Brain microvascular endothelial cell (primary cell): ENCODE data around the gene ZBP1.

Source experiments
- DNase-seq: peaks from one replicate; pipeline ENCODE4 v3.0.0-alpha.2; 2020
- H3K27ac ChIP-seq: fragments of 250-450 bp; sonication (Bioruptor Pico); 2 replicates; pipeline ENCODE4 v1.5.1; 2020; ENCODE audit warnings: mild to moderate bottlenecking, moderate library complexity
- H3K27me3 ChIP-seq: fragments of 250-450 bp; sonication (Bioruptor Pico); replicated peaks from 2 replicates; pipeline ENCODE4 v1.5.1; 2020; ENCODE audit warnings: mild to moderate bottlenecking
- H3K36me3 ChIP-seq: fragments of 250-450 bp; sonication (Bioruptor Pico); replicated peaks from 2 replicates; pipeline ENCODE4 v1.5.1; 2020; ENCODE audit warnings: mild to moderate bottlenecking
- H3K4me3 ChIP-seq: 2 replicates; pipeline ENCODE4 v1.5.1; 2011; ENCODE audit warnings: low read depth, mild to moderate bottlenecking, control low read depth, low read length, moderate library complexity
- CTCF ChIP-seq: IDR thresholded peaks from 2 replicates; pipeline ENCODE4 v1.5.1; 2011; ENCODE audit warnings: low read depth, mild to moderate bottlenecking, moderate library complexity, low read length, control low read depth, inconsistent platforms; ENCODE audit errors: missing control alignments
- in situ Hi-C: cut with HindIII; loops from 2 replicates; pipeline ENCODE4 v1.10.0; 2017; ENCODE audit warnings: low sequenced_read_pairs, low pct_ligation_motif_present

The ZBP1 gene

GRCh38 chr20:57620274-57620990 lies at the start of gene ZBP1:
ZBP1 (minus strand) TSS chr20:57620426; CDS start chr20:57620295, 131 bp downstream.
- DNase-seq: no peak
- in situ Hi-C loops: no loop called here

GRCh38 chr20:57669632-57670031 lies 49.4 kb upstream of the ZBP1 start:
- Histone ChIP-seq H3K4me3 (no peak overlapping the region), H3K27ac (no peak overlapping the region), H3K27me3 (no peaks in the 10 kb centered on the region), H3K36me3 (no peaks in the 10 kb centered on the region)
- in situ Hi-C loops: no loop called here
- no peak for DNase-seq
- TF ChIP-seq CTCF: no peak

More at GRCh38 chr20:57620274-57620990, at the start of gene ZBP1:
- TF ChIP-seq CTCF: no peak
- H3K27ac ChIP-seq: no peak within 1 kb of the TSS
- peaks cover 3% of the 10 kb centered on the region for H3K27me3 ChIP-seq
- no peak within 1 kb of the TSS for H3K4me3 ChIP-seq
- H3K36me3 ChIP-seq: no peaks in the 10 kb centered on the region

GRCh38 chr20:57667924-57668782 lies 47.9 kb upstream of the ZBP1 start:
- no peaks in the 10 kb centered on the region for H3K36me3 ChIP-seq
- H3K27ac ChIP-seq: no peak overlapping the region
- H3K27me3 ChIP-seq: no peaks in the 10 kb centered on the region
- no peak for TF ChIP-seq CTCF
- in situ Hi-C loops: no loop called here
- no peak for DNase-seq
- H3K4me3 ChIP-seq: no peak overlapping the region

- H3K27ac ChIP-seq: no peak overlapping the region
- no peak overlapping the region for H3K4me3 ChIP-seq
- H3K27me3 ChIP-seq: no peaks in the 10 kb centered on the region
- no peaks in the 10 kb centered on the region for H3K36me3 ChIP-seq
- TF ChIP-seq CTCF: no peak
- DNase-seq: no peak
- in situ Hi-C loops: no loop called here
Measured at GRCh38 chr20:57667388-57667787, 47.2 kb upstream of the ZBP1 start.

- no peak overlapping the region for H3K27ac ChIP-seq
- in situ Hi-C loops: no loop called here
- H3K27me3 ChIP-seq: no peaks in the 10 kb centered on the region
- no peaks in the 10 kb centered on the region for H3K36me3 ChIP-seq
- TF ChIP-seq CTCF: no peak
- DNase-seq: no peak
- H3K4me3 ChIP-seq: no peak overlapping the region
Measured at GRCh38 chr20:57666834-57667157, 46.6 kb upstream of the ZBP1 start.
